MCF 10A (cell line): ENCODE measurements around the gene DCP1A. TPM values are rescaled to one million over a fixed set of nuclear protein-coding genes. Genes with fewer than 3 reads are reported as not detected.
A peak's percentile ranks its signal among the peaks of the same experiment; 100 is the strongest.

ENCODE experiments used
- BruUV-seq: library from RNA; stranded (reverse); fragments of 400-500 nt; replicated peaks from 2 replicates; lab custom pipeline; 2021; lab: Mats Ljungman, UMichigan
- CTCF ChIA-PET: fragments of 300-600 bp; sonication (Branson Sonifier 250); formaldehyde crosslinking; extraction: SDS; loops from one replicate; lab custom pipeline; 2021; ENCODE audit warnings: antibody characterized with exemption, inconsistent platforms; lab: Yijun Ruan, JAX
- POLR2A ChIA-PET: fragments of 300-600, 350-650 bp; sonication (Branson Sonifier 250); formaldehyde crosslinking; extraction: SDS; loops from one replicate; lab custom pipeline; 2020; ENCODE audit warnings: antibody characterized with exemption, inconsistent platforms; lab: Yijun Ruan, JAX
- DNase-seq: peaks from one replicate; pipeline ENCODE4 v3.0.0-alpha.2; 2018; ENCODE audit not compliant: unreplicated experiment
- H3K27ac Mint-ChIP-seq: one replicate; pipeline ENCODE4 v1.8.0; 2022; ENCODE audit warnings: mild to moderate bottlenecking, low read depth, mixed read lengths; ENCODE audit not compliant: unreplicated experiment
- H3K27me3 Mint-ChIP-seq: one replicate; pipeline ENCODE4 v1.8.0; 2022; ENCODE audit warnings: mixed read lengths; ENCODE audit not compliant: insufficient read depth, unreplicated experiment
- H3K36me3 Mint-ChIP-seq: one replicate; pipeline ENCODE4 v1.8.0; 2022; ENCODE audit warnings: mild to moderate bottlenecking, moderate library complexity, mixed read lengths; ENCODE audit not compliant: insufficient read depth, unreplicated experiment
- H3K4me1 Mint-ChIP-seq: one replicate; pipeline ENCODE4 v1.8.0; 2022; ENCODE audit warnings: mixed read lengths; ENCODE audit not compliant: insufficient read depth, unreplicated experiment
- H3K4me3 Mint-ChIP-seq: one replicate; pipeline ENCODE4 v1.8.0; 2022; ENCODE audit warnings: mild to moderate bottlenecking, moderate library complexity, mixed read lengths; ENCODE audit not compliant: unreplicated experiment
- H3K9me3 Mint-ChIP-seq: one replicate; pipeline ENCODE4 v1.8.0; 2022; ENCODE audit warnings: mixed read lengths; ENCODE audit not compliant: unreplicated experiment
- CTCF ChIP-seq: fragments of 200-600 bp; IDR thresholded peaks from one replicate; pipeline ENCODE4 v1.8.0; 2022; ENCODE audit warnings: antibody characterized with exemption, mild to moderate bottlenecking; ENCODE audit not compliant: unreplicated experiment
- intact Hi-C: fragments of 100-400 bp; cut with micrococcal nuclease; formaldehyde crosslinking; loops from 2 replicates; pipeline ENCODE4 v1.14.1; 2022
- total RNA-seq: library from RNA; stranded (reverse); gene quantifications from 2 replicates; pipeline ENCODE4 v1.2.3, GENCODE V29; 2022

Gene DCP1A
- total RNA-seq, 1 experiment from 2014 or later, result 22.1 TPM

DNA sequence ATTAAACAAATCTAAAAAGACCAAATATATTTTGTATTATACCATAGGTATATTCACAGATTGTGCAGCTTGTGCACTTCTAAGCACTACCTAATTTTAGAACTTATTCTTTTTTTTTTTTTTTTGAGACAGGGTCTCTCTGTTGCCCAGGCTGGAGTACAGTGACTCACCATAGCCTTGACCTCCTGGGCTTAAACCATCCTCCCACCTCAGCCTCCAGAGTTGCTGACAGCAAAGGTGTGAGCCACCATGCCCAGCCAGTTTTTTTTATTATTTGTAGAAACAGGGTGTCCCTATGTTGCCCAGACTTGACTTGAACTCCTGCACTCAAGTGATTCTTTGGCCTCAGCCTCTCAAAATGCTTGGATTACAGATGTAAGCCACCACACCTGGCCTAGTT, 79.6 kb downstream of the DCP1A start:
- H3K27me3 Mint-ChIP-seq, result no peaks in the 10 kb centered on the region
- peaks cover 11% of the 10 kb centered on the region for H3K4me1 Mint-ChIP-seq
- no peak for TF ChIP-seq CTCF
- no peak for DNase-seq
- intact Hi-C loops, result no loop called here
- H3K27ac Mint-ChIP-seq, result no peak overlapping the region
- H3K4me3 Mint-ChIP-seq, result no peak overlapping the region
- peaks cover 14% of the 10 kb centered on the region for H3K36me3 Mint-ChIP-seq
- ChIA-PET POLR2A (interaction anchor here (1.0 kb wide), 1 partner anchor 14 kb away, joined by 5 read pairs; no protein-coding TSS in a partner anchor), CTCF (interaction anchor here (0.6 to 0.9 kb wide), 3 partner anchors 9 to 56 kb away, joined by 3 to 7 read pairs (median 5); no protein-coding TSS in a partner anchor)
- BruUV-seq, result no TSS peak
- no peaks in the 10 kb centered on the region for H3K9me3 Mint-ChIP-seq

GRCh38 chr3:53264718-53265117, 82.6 kb downstream of the DCP1A start:
- Mint-ChIP-seq H3K27me3 (no peaks in the 10 kb centered on the region), H3K36me3 (peaks cover 8% of the 10 kb centered on the region), H3K9me3 (no peaks in the 10 kb centered on the region), H3K4me1 (peaks cover 15% of the 10 kb centered on the region), H3K27ac (no peak overlapping the region), H3K4me3 (no peak overlapping the region)
- intact Hi-C loops, result no loop called here
- CTCF ChIA-PET, result interaction anchor here (0.5 to 1.3 kb wide), 2 partner anchors 30 to 35 kb away, joined by 3 to 4 read pairs; no protein-coding TSS in a partner anchor
- POLR2A ChIA-PET, result no interaction called here
- no peak for DNase-seq
- no TSS peak for BruUV-seq
- no peak for TF ChIP-seq CTCF

- Mint-ChIP-seq H3K36me3 (peaks cover 5% of the 10 kb centered on the region), H3K4me3 (no peak overlapping the region), H3K27ac (no peak overlapping the region), H3K4me1 (peaks cover 21% of the 10 kb centered on the region), H3K9me3 (no peaks in the 10 kb centered on the region), H3K27me3 (no peaks in the 10 kb centered on the region)
- DNase-seq, result no peak
- POLR2A ChIA-PET, result no interaction called here
- intact Hi-C loops, result no loop called here
- BruUV-seq, result no TSS peak
- CTCF ChIA-PET, result interaction anchor here (0.6 to 0.9 kb wide), 3 partner anchors 10 to 1281 kb away, joined by 3 read pairs; partner anchors contain the start of gene ACY1
- no peak for TF ChIP-seq CTCF
These were observed 83.4 kb downstream of the DCP1A start for GRCh38 chr3:53263907-53264306.

DNA sequence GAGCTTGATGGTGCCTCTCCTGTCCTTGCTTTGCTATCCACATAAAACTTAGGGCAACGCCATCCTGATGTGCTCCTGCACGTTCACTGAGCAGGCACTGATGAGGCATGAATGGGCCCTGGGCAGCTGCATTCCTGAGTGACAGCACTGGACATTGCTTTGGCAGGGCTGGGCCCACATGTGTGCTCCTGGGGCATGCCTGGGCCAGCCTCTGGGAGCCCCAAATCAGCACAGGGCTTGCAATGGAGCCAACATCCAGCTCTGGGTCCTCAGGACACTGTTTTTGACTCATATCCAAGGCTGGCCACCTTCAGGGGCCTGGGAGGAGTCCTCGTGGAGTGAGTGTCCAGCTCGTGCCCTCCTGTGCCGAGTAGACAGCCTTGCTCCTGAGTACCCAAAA, 85.6 kb downstream of the DCP1A start:
- CTCF ChIA-PET, result interaction anchor here (0.6 to 1.6 kb wide), 4 partner anchors 13 to 42 kb away, joined by 3 to 7 read pairs (median 3); no protein-coding TSS in a partner anchor
- H3K27ac Mint-ChIP-seq, result peak overlapping the region; percentile 74

More for the DNA sequence above, 85.6 kb downstream of the DCP1A start:
- no peaks in the 10 kb centered on the region for H3K27me3 Mint-ChIP-seq
- BruUV-seq, result no TSS peak
- no peak overlapping the region for H3K4me3 Mint-ChIP-seq
- H3K4me1 Mint-ChIP-seq, result peaks cover 22% of the 10 kb centered on the region
- H3K36me3 Mint-ChIP-seq, result no peaks in the 10 kb centered on the region
- POLR2A ChIA-PET, result interaction anchor here (0.6 to 2.1 kb wide), 8 partner anchors 9 to 132 kb away, joined by 3 to 11 read pairs (median 4); partner anchors contain the start of gene DCP1A
- no peak for TF ChIP-seq CTCF
- H3K9me3 Mint-ChIP-seq, result no peaks in the 10 kb centered on the region
- peak; percentile 69 for DNase-seq
- intact Hi-C loops, result no loop called here
